KBM-7 (cell line): ENCODE results near the gene BBS10.
A peak's percentile ranks its signal among the peaks of the same experiment; 100 is the strongest.
"Not testable (repeated sequence)": the region's sequence is repeated elsewhere in the genome, so short reads cannot be mapped to it uniquely, and the experiment has no call there.

Experiments used
- DNase-seq: peaks from one replicate; pipeline ENCODE4 v3.0.0-alpha.2; 2015
- in situ Hi-C: fragments of 300-500 bp; cut with MboI; formaldehyde crosslinking; loops from 2 replicates; pipeline ENCODE4 v1.14.3; 2020; ENCODE audit warnings: low sequenced_read_pairs, low pct_unique_long_range_greater_than_20kb, mixed read lengths

Gene BBS10

GRCh38 chr12:76348079-76348901 is at the start of gene BBS10:
Gene BBS10, minus strand, starts transcription at chr12:76348415. Its CDS starts 57 bp downstream, at chr12:76348358.
- DNase-seq = peak; percentile 97

GRCh38 chr12:76391461-76391860 is 43.2 kb upstream of the BBS10 start:
- no peak for DNase-seq
- in situ Hi-C loops = no loop called here

More at GRCh38 chr12:76348079-76348901, at the start of gene BBS10:
- in situ Hi-C loops = loop anchor here (25.0 kb wide), 1 partner anchor 811 kb away; no protein-coding TSS in a partner anchor

GRCh38 chr12:76387614-76388013 is 39.4 kb upstream of the BBS10 start:
- DNase-seq = no peak
- in situ Hi-C loops = no loop called here

DNA sequence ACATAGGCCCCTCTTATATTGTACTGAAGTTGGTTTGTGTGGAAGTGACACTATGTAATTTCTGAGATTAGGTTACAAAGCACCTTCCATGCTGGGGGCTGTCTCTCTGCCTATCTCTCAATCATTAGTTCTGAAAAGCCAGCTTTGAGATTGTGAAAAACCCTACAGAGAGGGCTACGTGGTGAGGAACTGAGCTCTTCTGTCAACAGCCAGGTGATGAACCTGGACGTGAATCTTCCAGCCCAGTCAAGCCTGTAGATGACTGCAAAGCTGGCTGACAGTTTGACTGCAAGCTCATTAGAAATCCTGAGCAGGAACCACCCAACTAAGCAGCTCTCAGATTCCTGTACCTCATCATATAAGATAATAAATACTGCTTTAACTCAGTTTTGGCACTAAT is 36.3 kb upstream of the BBS10 start:
- in situ Hi-C loops = no loop called here

GRCh38 chr12:76383988-76384387 is 35.8 kb upstream of the BBS10 start:
- in situ Hi-C loops = no loop called here
- DNase-seq = no peak

More for the DNA sequence above, 36.3 kb upstream of the BBS10 start:
- DNase-seq = no peak

GRCh38 chr12:76379261-76379660 is 31.0 kb upstream of the BBS10 start:
- in situ Hi-C loops = no loop called here
- no peak for DNase-seq

GRCh38 chr12:76376876-76377275 is 28.7 kb upstream of the BBS10 start:
- in situ Hi-C loops, DNase-seq: not testable (repeated sequence)

- in situ Hi-C loops = no loop called here
- no peak for DNase-seq
Observed at GRCh38 chr12:76375939-76376338, 27.7 kb upstream of the BBS10 start.

DNA sequence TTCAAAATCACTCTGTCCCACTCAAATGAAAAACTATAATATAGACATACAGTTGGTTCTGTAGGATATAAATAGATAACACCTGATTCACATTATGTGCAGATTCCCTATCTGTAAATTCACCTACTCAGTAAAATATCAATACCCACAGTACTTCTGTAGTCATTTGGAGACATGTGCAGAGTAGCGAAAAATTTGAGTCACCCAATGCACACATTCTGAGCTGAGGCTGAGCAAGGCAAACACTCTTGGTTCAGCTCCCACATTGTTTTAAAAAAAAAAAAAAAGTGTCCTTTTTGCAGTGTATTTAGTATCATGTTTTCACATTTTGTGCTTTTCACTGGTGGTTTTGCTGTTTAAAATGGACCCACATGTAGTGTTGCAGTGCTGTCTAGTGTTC is 27.3 kb upstream of the BBS10 start:
- DNase-seq = no peak
- in situ Hi-C loops = no loop called here

DNA sequence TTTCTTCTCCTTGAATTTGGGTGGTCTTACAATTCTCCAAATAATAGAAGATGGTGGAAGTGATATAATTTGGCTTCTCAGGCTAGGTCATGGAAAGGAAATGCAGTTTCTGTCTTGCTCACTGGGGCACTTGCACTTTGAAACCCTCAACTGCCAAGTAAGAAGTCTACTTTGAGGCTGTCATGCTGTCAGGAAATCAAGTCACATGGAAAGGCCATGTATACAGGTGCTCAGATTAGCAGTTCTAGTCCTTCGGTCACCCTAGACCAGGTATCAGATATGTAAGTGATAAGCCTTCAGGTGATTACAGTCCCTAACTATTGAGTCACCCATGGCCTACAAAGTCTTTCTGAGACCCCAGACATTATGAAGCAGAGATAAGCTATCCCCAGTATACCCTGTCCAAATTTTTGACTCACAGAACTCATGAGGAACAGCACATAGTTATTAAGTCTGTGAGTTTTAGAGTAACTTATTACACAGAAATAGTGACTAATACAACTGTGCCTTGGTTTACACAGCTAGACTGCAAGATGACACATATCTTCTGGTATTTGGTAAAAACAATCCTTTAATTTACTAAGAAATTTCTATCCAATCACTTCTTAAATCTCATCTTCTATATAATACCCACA is 26.3 kb upstream of the BBS10 start:
- in situ Hi-C loops = no loop called here
- no peak for DNase-seq

GRCh38 chr12:76368230-76368629 is 20.0 kb upstream of the BBS10 start:
- in situ Hi-C loops = no loop called here
- DNase-seq = no peak

DNA sequence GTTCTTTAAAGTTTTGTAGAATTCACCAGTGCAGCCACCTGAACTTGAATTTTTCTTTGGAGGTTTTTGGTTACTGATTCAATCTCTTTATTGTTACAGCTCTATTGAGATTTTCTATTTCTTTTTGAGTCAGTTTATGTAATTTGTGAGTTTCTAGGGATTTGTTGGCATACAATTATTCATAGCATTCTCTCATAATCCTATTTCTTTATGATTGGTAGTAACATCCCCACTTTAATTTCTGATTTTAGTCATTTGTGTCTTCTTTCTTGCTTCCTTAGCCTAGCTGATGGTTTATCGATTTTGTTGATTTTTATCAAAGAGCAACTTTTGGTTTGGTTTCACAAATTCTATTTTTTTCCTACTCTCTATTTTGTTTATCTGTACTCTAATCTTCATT is 17.9 kb upstream of the BBS10 start:
- DNase-seq = no peak
- in situ Hi-C loops = no loop called here

GRCh38 chr12:76364131-76364530 is 15.9 kb upstream of the BBS10 start:
- DNase-seq = not testable (repeated sequence)

GRCh38 chr12:76360316-76360715 is 12.1 kb upstream of the BBS10 start:
- in situ Hi-C loops = no loop called here
- DNase-seq = no peak

More at GRCh38 chr12:76364131-76364530, 15.9 kb upstream of the BBS10 start:
- in situ Hi-C loops = not testable (repeated sequence)

- in situ Hi-C loops = no loop called here
- DNase-seq = no peak
Observed at GRCh38 chr12:76356071-76356470, 7.9 kb upstream of the BBS10 start.

- peak; percentile 63 for DNase-seq
- in situ Hi-C loops = loop anchor here (25.0 kb wide), 1 partner anchor 810 kb away; no protein-coding TSS in a partner anchor
Observed at GRCh38 chr12:76346798-76347420, 1.3 kb downstream of the BBS10 start.

DNA sequence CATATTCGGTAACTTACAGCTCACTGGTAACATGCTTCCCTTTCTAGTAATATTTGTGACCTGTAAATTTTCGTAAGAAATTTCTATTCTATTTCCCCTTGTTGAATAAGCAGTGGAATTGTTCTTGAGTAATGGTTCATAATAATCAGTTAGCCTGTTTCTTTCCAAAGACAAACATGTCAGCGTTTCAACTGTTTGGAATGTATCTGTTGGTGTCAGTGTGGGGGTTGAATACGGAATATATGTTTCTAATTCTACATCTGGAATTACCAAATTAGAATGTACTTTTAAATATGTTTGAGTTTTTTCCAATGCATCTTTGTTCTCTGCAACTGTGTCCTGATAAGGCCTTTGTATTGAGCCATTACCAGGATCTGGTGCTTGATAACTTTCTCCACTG is 2.0 kb downstream of the BBS10 start:
- in situ Hi-C loops = loop anchor here (25.0 kb wide), 1 partner anchor 809 kb away; no protein-coding TSS in a partner anchor
- no peak for DNase-seq

- in situ Hi-C loops = loop anchor here (25.0 kb wide), 1 partner anchor 808 kb away; no protein-coding TSS in a partner anchor
- no peak for DNase-seq
Observed at GRCh38 chr12:76345569-76345968, 2.6 kb downstream of the BBS10 start.

DNA sequence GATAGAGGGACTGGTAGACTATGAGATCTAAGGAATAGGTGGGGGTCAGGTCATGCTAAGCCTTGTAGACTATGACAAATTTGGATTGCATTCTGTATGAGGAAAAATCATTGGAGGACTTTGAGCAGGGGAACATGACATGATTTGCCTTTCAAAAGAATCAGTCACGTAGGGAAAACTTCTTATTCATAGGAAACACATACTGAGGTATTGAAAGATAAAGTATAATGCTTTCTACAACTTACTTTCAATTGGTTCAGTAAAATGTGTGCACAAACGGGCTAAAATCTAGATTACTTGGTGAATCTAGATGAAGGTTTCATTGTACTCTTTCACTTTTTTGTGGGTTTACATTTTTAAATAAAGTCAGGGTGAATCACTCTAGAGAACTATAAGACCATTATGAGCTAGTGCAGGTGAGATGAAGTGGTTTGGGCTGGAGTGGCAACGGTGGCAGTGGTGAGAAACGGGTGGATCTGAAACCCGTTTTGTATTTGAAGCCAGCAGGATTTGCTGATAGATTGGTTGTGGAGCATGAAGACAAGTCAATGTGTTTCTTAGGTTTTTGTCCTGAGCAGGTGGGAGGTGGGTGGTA is 6.7 kb downstream of the BBS10 start:
- in situ Hi-C loops = loop anchor here (25.0 kb wide), 1 partner anchor 804 kb away; no protein-coding TSS in a partner anchor
- no peak for DNase-seq
